NCI-H446 (cell line): ENCODE results near the gene TEKT4.
"Not testable (repeated sequence)": the region's sequence is repeated elsewhere in the genome, so short reads cannot be mapped to it uniquely, and the experiment has no call there.

ENCODE experiments used
- DNase-seq, 2 experiments: peaks; one replicate each; lab custom pipeline; 2025; lab: John Stamatoyannopoulos, UW

TEKT4 gene

GRCh38 chr2:94871226-94872087, at the start of gene TEKT4:
Gene TEKT4, plus strand, starts transcription at chr2:94871430. Its CDS starts 150 bp downstream, at chr2:94871580.
- DNase-seq: no peak

GRCh38 chr2:94839224-94839623, 32.0 kb upstream of the TEKT4 start:
- DNase-seq: not testable (repeated sequence)

- DNase-seq: not testable (repeated sequence)
Measured at GRCh38 chr2:94856856-94857255, 14.4 kb upstream of the TEKT4 start.

GRCh38 chr2:94857367-94858162, 13.7 kb upstream of the TEKT4 start:
- DNase-seq: not testable (repeated sequence)

GRCh38 chr2:94858163-94858888, 12.9 kb upstream of the TEKT4 start:
- not testable (repeated sequence) for DNase-seq

GRCh38 chr2:94861308-94862152, 9.7 kb upstream of the TEKT4 start:
- DNase-seq: no peak

GRCh38 chr2:94862903-94863302, 8.3 kb upstream of the TEKT4 start:
- DNase-seq: not testable (repeated sequence)

- DNase-seq: no peak
Measured at GRCh38 chr2:94869131-94869530, 2.1 kb upstream of the TEKT4 start.

GRCh38 chr2:94869552-94870439, 1.4 kb upstream of the TEKT4 start:
- no peak for DNase-seq

GRCh38 chr2:94870440-94871225, 597 bp upstream of the TEKT4 start:
- no peak for DNase-seq

- no peak for DNase-seq
Measured at GRCh38 chr2:94872088-94872618, 923 bp downstream of the TEKT4 start.

GRCh38 chr2:94872676-94873361, 1.6 kb downstream of the TEKT4 start:
- DNase-seq: no peak

GRCh38 chr2:94873362-94874276, 2.4 kb downstream of the TEKT4 start:
- DNase-seq: no peak

GRCh38 chr2:94874277-94874997, 3.2 kb downstream of the TEKT4 start:
- peak in 1 of 2 experiments; percentile 40 for DNase-seq

GRCh38 chr2:94875064-94875819, 4.0 kb downstream of the TEKT4 start:
- no peak for DNase-seq
